Measurements from ENCODE around the gene RP9.

DNA sequence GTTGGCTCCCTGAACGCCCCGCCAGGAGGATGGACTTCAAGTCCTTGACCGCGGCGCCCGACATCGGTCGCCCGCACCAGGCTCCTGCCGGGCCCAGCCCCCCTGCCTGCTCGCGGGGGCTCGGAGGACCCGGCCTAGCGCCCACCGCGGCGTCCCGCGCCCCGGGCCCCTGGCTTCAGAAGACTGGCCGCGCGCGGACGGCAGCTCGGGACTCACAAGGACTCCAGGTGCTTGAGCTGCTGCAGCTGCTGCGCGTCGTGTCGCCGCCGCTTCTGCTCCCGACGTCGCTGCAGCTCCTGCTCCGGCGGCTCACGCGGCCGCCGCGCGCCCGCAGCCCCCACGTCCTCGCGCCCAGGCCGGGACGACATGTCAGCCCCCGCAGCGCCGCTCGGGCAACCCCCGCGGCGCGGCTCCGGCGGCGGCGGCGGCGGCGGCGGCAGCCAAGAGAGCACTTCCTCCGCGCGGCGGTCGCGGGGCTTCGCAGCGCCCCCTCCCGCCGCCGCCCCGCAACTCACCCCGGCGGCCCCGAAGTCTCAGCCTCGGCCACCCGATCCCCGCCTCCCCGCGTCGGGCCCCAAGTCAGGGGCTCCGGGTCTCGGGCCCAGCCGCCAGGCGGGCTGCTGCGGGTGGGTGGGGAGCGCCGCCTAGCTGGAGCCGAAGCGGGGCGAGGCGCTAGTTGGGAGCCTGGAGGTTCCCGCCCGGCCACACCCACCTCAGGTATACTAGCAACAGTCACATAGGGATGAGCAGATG lies at the start of gene RP9:
- peak; percentile 52 for TF ChIP-seq POLR2A (IDR thresholded peaks at IDR 0.05; ENCODE audit: low read length)
- no peak for TF ChIP-seq GATA1 (IDR thresholded peaks at IDR 0.05; ENCODE audit: low read depth, low read length)

Data from erythroblast (primary cell).